Nephron (organoid): ENCODE measurements around the gene CRADD.

Experiments
- H3K27ac Mint-ChIP-seq, 3 experiments: 2 replicates each; pipeline ENCODE4 v1.8.0; 2020; ENCODE audit warnings: mixed read lengths in 3 of 3, mild to moderate bottlenecking in 2 of 3, moderate library complexity in 1 of 3
- H3K27me3 Mint-ChIP-seq: 2 replicates; pipeline ENCODE4 v1.8.0; 2021; ENCODE audit warnings: low read depth, mild to moderate bottlenecking, moderate library complexity, mixed read lengths
- H3K36me3 Mint-ChIP-seq: 2 replicates; pipeline ENCODE4 v1.8.0; 2020; ENCODE audit warnings: low read depth, mixed read lengths
- H3K4me1 Mint-ChIP-seq: 2 replicates; pipeline ENCODE4 v1.8.0; 2020; ENCODE audit warnings: mixed read lengths
- H3K4me3 Mint-ChIP-seq, 3 experiments: 2 replicates each; pipeline ENCODE4 v1.8.0; 2020; ENCODE audit warnings: mild to moderate bottlenecking in 3 of 3, mixed read lengths in 3 of 3, moderate library complexity in 2 of 3
- H3K9me3 Mint-ChIP-seq: 2 replicates; pipeline ENCODE4 v1.8.0; 2020; ENCODE audit warnings: mixed read lengths
- TF ChIP-seq, protein P1 (sequence below), 3 experiments: fragments of 200-600 bp; sonication (generic); IDR thresholded peaks; one replicate each; pipeline ENCODE4 v1.5.0; 2021; ENCODE audit warnings: antibody characterized with exemption in 3 of 3; ENCODE audit not compliant: unreplicated experiment in 3 of 3

CRADD gene

DNA sequence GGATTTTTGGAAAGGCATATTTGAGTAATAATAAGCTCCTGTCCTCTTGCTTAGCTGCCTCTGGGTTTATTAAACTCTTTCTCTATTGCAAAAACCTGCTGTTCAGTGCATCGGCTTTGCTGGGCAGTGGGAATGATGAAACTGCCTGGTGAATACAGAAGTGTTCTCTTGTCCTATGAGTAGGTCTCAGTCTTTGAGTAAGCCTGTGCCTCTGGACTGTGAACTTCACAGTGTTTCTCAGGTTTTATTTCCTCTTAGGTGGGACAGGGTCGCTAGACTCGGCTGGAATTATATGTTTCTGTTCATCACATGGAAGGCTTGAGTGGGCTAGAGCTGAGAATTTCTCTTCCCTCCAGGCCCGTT is 46.4 kb downstream of the CRADD start:
- TF ChIP-seq, protein P1, sequence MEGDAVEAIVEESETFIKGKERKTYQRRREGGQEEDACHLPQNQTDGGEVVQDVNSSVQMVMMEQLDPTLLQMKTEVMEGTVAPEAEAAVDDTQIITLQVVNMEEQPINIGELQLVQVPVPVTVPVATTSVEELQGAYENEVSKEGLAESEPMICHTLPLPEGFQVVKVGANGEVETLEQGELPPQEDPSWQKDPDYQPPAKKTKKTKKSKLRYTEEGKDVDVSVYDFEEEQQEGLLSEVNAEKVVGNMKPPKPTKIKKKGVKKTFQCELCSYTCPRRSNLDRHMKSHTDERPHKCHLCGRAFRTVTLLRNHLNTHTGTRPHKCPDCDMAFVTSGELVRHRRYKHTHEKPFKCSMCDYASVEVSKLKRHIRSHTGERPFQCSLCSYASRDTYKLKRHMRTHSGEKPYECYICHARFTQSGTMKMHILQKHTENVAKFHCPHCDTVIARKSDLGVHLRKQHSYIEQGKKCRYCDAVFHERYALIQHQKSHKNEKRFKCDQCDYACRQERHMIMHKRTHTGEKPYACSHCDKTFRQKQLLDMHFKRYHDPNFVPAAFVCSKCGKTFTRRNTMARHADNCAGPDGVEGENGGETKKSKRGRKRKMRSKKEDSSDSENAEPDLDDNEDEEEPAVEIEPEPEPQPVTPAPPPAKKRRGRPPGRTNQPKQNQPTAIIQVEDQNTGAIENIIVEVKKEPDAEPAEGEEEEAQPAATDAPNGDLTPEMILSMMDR (IDR thresholded peaks at IDR 0.05; ENCODE audit: unreplicated experiment in 3 of 3): no peak
- no peak overlapping the region for H3K27ac Mint-ChIP-seq
- no peak overlapping the region for H3K4me3 Mint-ChIP-seq
- no peaks in the 10 kb centered on the region for H3K27me3 Mint-ChIP-seq
- H3K9me3 Mint-ChIP-seq: peaks cover 32% of the 10 kb centered on the region
- no peaks in the 10 kb centered on the region for H3K4me1 Mint-ChIP-seq
- peaks cover 13% of the 10 kb centered on the region for H3K36me3 Mint-ChIP-seq

GRCh38 chr12:93725531-93725930 is 48.4 kb downstream of the CRADD start:
- Mint-ChIP-seq H3K4me1 (no peaks in the 10 kb centered on the region), H3K9me3 (peaks cover 25% of the 10 kb centered on the region), H3K27me3 (no peaks in the 10 kb centered on the region), H3K4me3 (no peak overlapping the region), H3K36me3 (peaks cover 11% of the 10 kb centered on the region), H3K27ac (no peak overlapping the region)
- TF ChIP-seq, protein P1 (IDR thresholded peaks at IDR 0.05; ENCODE audit: unreplicated experiment in 3 of 3): no peak

GRCh38 chr12:93727195-93727811 is 50.1 kb downstream of the CRADD start:
- Mint-ChIP-seq H3K27ac (no peak overlapping the region), H3K9me3 (peaks cover 13% of the 10 kb centered on the region), H3K4me1 (no peaks in the 10 kb centered on the region), H3K4me3 (no peak overlapping the region), H3K27me3 (no peaks in the 10 kb centered on the region), H3K36me3 (peaks cover 7% of the 10 kb centered on the region)
- TF ChIP-seq, protein P1 (IDR thresholded peaks at IDR 0.05; ENCODE audit: unreplicated experiment in 3 of 3): no peak

GRCh38 chr12:93727911-93728310 is 50.7 kb downstream of the CRADD start:
- H3K9me3 Mint-ChIP-seq: peaks cover 7% of the 10 kb centered on the region

DNA sequence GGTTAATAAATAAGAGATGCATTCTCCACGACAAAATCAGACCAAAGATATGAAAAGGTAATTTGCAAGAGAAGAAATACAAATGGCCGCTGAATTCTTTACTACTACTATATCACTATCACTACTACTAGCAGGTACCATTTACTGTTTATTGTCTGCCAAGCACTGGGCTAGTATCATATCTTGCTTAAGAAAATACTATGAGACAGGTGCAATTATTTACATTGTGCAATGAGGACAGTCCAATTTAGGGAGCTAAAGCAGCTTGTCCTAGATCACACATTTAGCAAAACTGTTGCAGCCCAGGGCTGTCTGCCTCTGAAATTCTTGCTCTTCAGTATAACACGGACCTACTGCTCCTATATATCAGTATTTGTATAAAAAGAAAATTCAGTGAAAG is 52.8 kb downstream of the CRADD start:
- TF ChIP-seq, protein P1 (IDR thresholded peaks at IDR 0.05; ENCODE audit: unreplicated experiment in 3 of 3): no peak
- H3K27ac Mint-ChIP-seq: no peak overlapping the region
- H3K4me1 Mint-ChIP-seq: no peaks in the 10 kb centered on the region
- no peaks in the 10 kb centered on the region for H3K36me3 Mint-ChIP-seq
- no peak overlapping the region for H3K4me3 Mint-ChIP-seq
- no peaks in the 10 kb centered on the region for H3K9me3 Mint-ChIP-seq
- H3K27me3 Mint-ChIP-seq: no peaks in the 10 kb centered on the region

More at GRCh38 chr12:93727911-93728310, 50.7 kb downstream of the CRADD start:
- no peak overlapping the region for H3K4me3 Mint-ChIP-seq
- H3K4me1 Mint-ChIP-seq: no peaks in the 10 kb centered on the region
- H3K27ac Mint-ChIP-seq: no peak overlapping the region
- peaks cover 4% of the 10 kb centered on the region for H3K36me3 Mint-ChIP-seq
- no peaks in the 10 kb centered on the region for H3K27me3 Mint-ChIP-seq
- TF ChIP-seq, protein P1 (IDR thresholded peaks at IDR 0.05; ENCODE audit: unreplicated experiment in 3 of 3): no peak

DNA sequence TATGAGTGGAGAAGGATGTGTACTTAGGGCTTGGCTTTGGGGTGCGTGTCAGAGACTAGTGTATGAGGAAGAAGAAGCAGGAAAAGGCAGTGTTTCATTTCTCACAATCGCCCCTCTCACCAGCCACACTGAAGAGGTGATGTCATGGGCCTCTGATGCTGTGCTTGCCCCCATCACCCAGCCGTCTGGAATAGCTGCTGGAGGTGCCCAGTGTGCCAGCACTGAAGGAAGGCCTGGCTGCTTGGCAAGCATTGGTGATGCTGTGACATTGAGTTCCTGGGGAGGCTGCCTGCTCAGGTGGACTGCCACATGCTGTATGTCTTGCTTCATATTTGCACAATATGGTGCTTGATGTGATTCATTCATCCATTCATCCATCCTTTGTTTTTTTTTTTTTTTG is 56.2 kb downstream of the CRADD start:
- Mint-ChIP-seq H3K4me3 (no peak overlapping the region), H3K36me3 (no peaks in the 10 kb centered on the region), H3K4me1 (no peaks in the 10 kb centered on the region), H3K27ac (no peak overlapping the region), H3K27me3 (peaks cover 13% of the 10 kb centered on the region), H3K9me3 (no peaks in the 10 kb centered on the region)
- TF ChIP-seq, protein P1 (IDR thresholded peaks at IDR 0.05; ENCODE audit: unreplicated experiment in 3 of 3): no peak
